ENCODE data around the gene ADAMTSL3.

Gene ADAMTSL3

DNA sequence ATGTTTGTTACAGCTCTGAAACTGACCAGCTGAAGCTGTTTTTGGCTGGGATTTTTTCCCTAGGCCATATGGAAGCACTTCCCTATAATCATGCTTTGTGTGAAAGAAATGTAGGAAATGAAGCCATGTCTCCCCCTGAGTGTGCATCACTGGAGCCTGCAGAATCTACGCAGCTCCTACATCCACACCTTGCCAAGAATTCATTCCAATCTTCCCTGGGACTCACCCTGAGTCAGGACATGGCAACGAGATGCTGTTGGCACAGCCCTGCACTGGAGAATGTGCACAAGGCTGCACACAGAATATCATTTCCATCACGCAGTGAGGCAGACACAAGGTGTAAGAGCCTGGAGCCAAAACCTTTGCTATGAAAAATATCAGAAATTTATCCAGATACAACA, 189.5 kb downstream of the ADAMTSL3 start:
- Histone ChIP-seq H3K4me1 (ENCODE audit: control insufficient read depth in 1 of 2, insufficient read depth in 2 of 2, low read length in 2 of 2) (peaks cover 0 to 21% of the 10 kb centered on the region in 2 donors), H3K27me3 (ENCODE audit: low read depth, low read length) (no peaks in the 10 kb centered on the region), H3K4me3 (ENCODE audit: low read depth in 1 of 2, low read length in 2 of 2) (no peak overlapping the region), H3K9me3 (ENCODE audit: control insufficient read depth in 1 of 2, low read length in 2 of 2) (no peaks in the 10 kb centered on the region), H3K27ac (ENCODE audit: low read length) (peak overlapping the region; percentile 21), H3K36me3 (ENCODE audit: control insufficient read depth in 1 of 2, insufficient read depth in 2 of 2, low read length in 2 of 2) (no peaks in the 10 kb centered on the region)

DNA sequence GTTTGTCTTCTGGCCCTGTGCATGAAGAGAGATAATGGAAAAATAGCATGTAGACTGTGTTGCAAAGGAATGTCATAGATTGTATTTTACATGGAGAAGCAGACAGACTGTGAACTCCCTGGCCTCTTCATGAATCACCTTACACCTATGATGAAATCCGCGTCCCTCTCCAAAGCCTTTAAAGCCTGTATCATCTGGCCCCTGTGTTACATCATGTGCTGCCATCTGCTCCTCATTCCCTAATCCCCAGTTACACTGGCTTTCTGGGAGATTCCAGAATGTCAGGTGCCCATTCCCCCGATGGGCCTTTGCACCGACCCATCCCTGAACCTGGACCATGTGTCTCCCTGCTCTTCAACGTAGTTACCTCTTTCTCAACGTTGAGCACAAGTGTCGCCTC, 190.8 kb downstream of the ADAMTSL3 start:
- Histone ChIP-seq H3K4me1 (ENCODE audit: control insufficient read depth in 1 of 2, insufficient read depth in 2 of 2, low read length in 2 of 2) (peaks cover 0 to 21% of the 10 kb centered on the region in 2 donors), H3K27ac (ENCODE audit: low read length) (peak overlapping the region; percentile 19), H3K27me3 (ENCODE audit: low read depth, low read length) (no peaks in the 10 kb centered on the region), H3K36me3 (ENCODE audit: control insufficient read depth in 1 of 2, insufficient read depth in 2 of 2, low read length in 2 of 2) (no peaks in the 10 kb centered on the region), H3K4me3 (ENCODE audit: low read depth in 1 of 2, low read length in 2 of 2) (no peak overlapping the region), H3K9me3 (ENCODE audit: control insufficient read depth in 1 of 2, low read length in 2 of 2) (no peaks in the 10 kb centered on the region)

DNA sequence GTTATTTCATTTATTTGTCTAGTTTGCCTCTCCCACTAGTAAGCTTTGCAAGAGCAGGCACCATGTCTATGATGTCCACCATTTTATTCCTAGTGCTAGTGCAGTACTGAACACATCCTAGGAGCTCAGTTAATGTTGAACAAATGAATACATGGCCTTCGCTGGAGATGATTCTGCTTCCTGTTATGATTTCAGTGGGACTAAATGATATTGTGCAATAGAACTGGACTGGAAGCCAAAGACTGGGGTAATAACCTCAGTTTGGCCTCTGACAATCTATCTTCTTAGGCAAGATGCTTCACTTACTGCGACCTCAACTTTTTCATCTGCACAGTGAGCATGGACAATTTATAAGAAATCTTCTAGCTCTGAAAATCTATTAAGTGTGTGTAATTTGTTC, 191.3 kb downstream of the ADAMTSL3 start:
- Histone ChIP-seq H3K27ac (ENCODE audit: low read length) (peak overlapping the region; percentile 19), H3K36me3 (ENCODE audit: control insufficient read depth in 1 of 2, insufficient read depth in 2 of 2, low read length in 2 of 2) (no peaks in the 10 kb centered on the region)

DNA sequence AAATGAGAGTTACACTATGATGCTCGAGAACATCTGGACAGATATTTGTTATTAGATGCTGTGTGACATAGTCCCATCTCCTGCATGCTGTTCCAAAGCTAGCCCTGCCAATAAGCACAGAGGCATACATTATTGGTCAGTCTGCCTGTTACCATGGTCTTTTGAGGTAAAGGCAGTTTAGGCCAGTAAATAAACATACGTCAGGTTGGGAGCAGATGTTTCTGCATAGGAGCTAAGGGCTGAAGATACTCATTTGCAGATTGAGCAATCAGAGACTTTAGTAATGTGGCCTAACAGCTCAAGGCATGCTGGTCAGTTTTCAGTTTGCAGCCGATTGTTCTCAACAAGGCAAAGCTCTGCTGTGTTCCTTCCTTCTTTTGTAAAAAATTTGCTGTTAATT, 192.9 kb downstream of the ADAMTSL3 start:
- H3K27ac ChIP-seq (ENCODE audit: low read length) = peak overlapping the region; percentile 8
- H3K27me3 ChIP-seq (ENCODE audit: low read depth, low read length) = no peaks in the 10 kb centered on the region
- H3K4me3 ChIP-seq (ENCODE audit: low read depth in 1 of 2, low read length in 2 of 2) = no peak overlapping the region
- peaks cover 0 to 21% of the 10 kb centered on the region in 2 donors for H3K4me1 ChIP-seq (ENCODE audit: control insufficient read depth in 1 of 2, insufficient read depth in 2 of 2, low read length in 2 of 2)
- no peaks in the 10 kb centered on the region for H3K9me3 ChIP-seq (ENCODE audit: control insufficient read depth in 1 of 2, low read length in 2 of 2)
- no peaks in the 10 kb centered on the region for H3K36me3 ChIP-seq (ENCODE audit: control insufficient read depth in 1 of 2, insufficient read depth in 2 of 2, low read length in 2 of 2)

More for the DNA sequence above, 191.3 kb downstream of the ADAMTSL3 start:
- H3K27me3 ChIP-seq (ENCODE audit: low read depth, low read length) = no peaks in the 10 kb centered on the region
- H3K4me1 ChIP-seq (ENCODE audit: control insufficient read depth in 1 of 2, insufficient read depth in 2 of 2, low read length in 2 of 2) = peaks cover 0 to 21% of the 10 kb centered on the region in 2 donors
- H3K9me3 ChIP-seq (ENCODE audit: control insufficient read depth in 1 of 2, low read length in 2 of 2) = no peaks in the 10 kb centered on the region
- no peak overlapping the region for H3K4me3 ChIP-seq (ENCODE audit: low read depth in 1 of 2, low read length in 2 of 2)

DNA sequence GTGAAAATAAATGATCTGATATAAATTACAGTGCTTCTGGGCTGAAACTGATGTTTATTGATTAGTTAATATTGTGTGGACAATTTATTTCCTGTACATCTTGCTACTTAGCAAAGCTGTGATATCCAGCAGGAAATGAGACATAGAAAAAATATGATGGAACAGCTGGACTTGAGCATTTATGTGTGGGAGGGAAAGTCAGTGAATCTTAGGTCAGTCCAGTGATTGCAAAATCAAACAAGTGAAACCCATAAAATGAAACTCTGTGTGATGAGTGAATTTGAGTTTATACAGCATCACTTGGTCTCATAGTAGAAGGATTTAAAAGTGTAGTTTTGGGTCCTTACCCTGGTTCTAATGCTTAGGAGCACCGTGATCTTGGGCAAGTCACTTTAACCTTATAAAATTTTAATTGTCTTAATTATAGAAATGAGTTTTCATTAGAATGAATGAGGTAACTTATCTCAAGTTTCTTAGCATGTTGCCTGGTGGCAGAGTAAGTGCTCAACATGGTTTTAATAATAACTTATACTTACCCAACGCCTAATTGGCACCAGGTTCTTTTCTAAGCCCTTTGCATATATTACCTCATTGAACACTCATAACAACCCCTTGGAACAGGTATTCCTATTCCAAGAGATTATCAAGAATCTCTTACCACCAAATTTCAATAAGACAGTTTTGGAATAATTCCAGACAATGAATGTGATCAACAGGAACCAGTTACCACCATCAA, 194.6 kb downstream of the ADAMTSL3 start:
- H3K27ac ChIP-seq (ENCODE audit: low read length) = peak overlapping the region; percentile 49
- peaks cover 0 to 15% of the 10 kb centered on the region in 2 donors for H3K4me1 ChIP-seq (ENCODE audit: control insufficient read depth in 1 of 2, insufficient read depth in 2 of 2, low read length in 2 of 2)
- no peaks in the 10 kb centered on the region for H3K9me3 ChIP-seq (ENCODE audit: control insufficient read depth in 1 of 2, low read length in 2 of 2)
- no peaks in the 10 kb centered on the region for H3K36me3 ChIP-seq (ENCODE audit: control insufficient read depth in 1 of 2, insufficient read depth in 2 of 2, low read length in 2 of 2)
- H3K27me3 ChIP-seq (ENCODE audit: low read depth, low read length) = no peaks in the 10 kb centered on the region
- no peak overlapping the region for H3K4me3 ChIP-seq (ENCODE audit: low read depth in 1 of 2, low read length in 2 of 2)

DNA sequence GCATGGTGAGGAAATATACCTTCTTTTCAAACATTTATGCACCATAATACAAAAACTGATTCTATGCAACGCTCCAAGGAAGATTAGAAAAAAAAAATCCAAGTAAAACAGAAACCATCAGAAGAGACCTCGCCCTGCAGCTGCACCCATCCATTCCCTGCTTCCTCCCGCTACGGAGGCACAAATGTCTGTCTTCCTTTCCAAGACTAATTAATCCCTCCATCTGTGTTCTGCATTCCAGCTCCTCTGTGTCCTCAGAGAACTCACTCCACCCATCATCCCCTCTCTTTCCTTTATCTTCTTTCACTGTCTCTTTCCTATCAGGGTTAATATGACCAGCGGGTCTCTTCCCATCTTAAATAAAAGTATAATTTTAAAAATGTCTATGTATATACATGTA, 196.1 kb downstream of the ADAMTSL3 start:
- H3K36me3 ChIP-seq (ENCODE audit: control insufficient read depth in 1 of 2, insufficient read depth in 2 of 2, low read length in 2 of 2) = no peaks in the 10 kb centered on the region
- H3K27me3 ChIP-seq (ENCODE audit: low read depth, low read length) = no peaks in the 10 kb centered on the region
- no peaks in the 10 kb centered on the region for H3K9me3 ChIP-seq (ENCODE audit: control insufficient read depth in 1 of 2, low read length in 2 of 2)
- H3K4me1 ChIP-seq (ENCODE audit: control insufficient read depth in 1 of 2, insufficient read depth in 2 of 2, low read length in 2 of 2) = peaks cover 0 to 12% of the 10 kb centered on the region in 2 donors
- H3K27ac ChIP-seq (ENCODE audit: low read length) = no peak overlapping the region
- no peak overlapping the region for H3K4me3 ChIP-seq (ENCODE audit: low read depth in 1 of 2, low read length in 2 of 2)

DNA sequence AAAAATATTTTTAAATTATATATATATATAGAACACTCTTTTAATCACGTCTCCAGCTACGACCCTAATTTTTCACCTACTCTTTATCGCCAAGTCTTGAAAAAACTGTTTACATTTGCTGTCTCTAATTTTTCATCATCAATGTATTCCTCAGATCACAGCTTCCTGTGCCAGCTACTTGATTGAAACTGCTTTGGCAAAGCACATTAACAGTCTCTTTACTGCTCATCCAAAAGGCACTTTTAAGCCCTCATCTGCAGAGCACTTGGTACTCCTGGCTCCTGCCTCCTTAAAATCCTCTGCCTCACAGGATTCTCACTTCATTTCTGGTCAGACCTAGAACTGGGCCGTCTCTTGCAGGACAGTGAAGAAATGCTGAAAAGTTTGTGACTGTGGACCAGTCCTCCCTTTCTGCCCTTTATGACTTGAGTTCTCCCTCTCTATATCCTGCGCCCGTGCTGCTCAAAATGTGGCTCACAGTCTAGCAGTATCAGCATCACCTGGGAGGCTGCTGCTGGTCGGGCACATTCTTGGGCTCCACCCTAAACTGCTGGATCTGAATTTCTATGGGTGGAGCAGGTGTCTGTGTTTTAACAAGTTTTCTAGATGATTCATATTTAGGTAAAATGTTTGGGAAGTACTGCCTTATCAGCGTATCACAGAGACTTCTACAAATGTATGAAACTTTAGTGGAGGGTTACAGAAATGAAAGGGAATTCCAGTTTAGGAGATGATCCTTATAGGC, 196.8 kb downstream of the ADAMTSL3 start:
- no peak overlapping the region for H3K27ac ChIP-seq (ENCODE audit: low read length)
- H3K4me1 ChIP-seq (ENCODE audit: control insufficient read depth in 1 of 2, insufficient read depth in 2 of 2, low read length in 2 of 2) = peaks cover 0 to 19% of the 10 kb centered on the region in 2 donors
- H3K4me3 ChIP-seq (ENCODE audit: low read depth in 1 of 2, low read length in 2 of 2) = no peak overlapping the region

DNA sequence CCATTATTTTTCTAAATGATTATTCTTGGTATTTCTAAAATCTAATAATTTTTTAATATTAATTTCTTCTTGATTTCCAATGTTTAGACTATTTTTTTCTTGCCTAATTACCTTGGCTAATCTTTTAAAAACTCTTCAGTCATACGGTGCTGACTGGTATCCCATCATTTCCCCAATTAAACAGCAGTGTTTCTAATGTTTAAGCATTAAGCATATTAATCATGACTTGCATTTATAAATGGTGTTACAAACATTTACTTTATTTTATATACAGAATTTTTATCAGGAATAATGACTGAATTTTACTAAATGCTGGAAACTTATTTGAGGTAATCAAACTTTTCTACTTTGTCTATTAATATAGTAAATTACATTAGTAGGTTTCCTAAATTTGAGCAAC, 199.3 kb downstream of the ADAMTSL3 start:
- Histone ChIP-seq H3K36me3 (ENCODE audit: control insufficient read depth in 1 of 2, insufficient read depth in 2 of 2, low read length in 2 of 2) (no peaks in the 10 kb centered on the region), H3K4me1 (ENCODE audit: control insufficient read depth in 1 of 2, insufficient read depth in 2 of 2, low read length in 2 of 2) (peaks cover 0 to 24% of the 10 kb centered on the region in 2 donors), H3K4me3 (ENCODE audit: low read depth in 1 of 2, low read length in 2 of 2) (no peak overlapping the region), H3K27ac (ENCODE audit: low read length) (no peak overlapping the region), H3K27me3 (ENCODE audit: low read depth, low read length) (no peaks in the 10 kb centered on the region), H3K9me3 (ENCODE audit: control insufficient read depth in 1 of 2, low read length in 2 of 2) (no peaks in the 10 kb centered on the region)

More for the DNA sequence above, 196.8 kb downstream of the ADAMTSL3 start:
- Histone ChIP-seq H3K27me3 (ENCODE audit: low read depth, low read length) (no peaks in the 10 kb centered on the region), H3K36me3 (ENCODE audit: control insufficient read depth in 1 of 2, insufficient read depth in 2 of 2, low read length in 2 of 2) (no peaks in the 10 kb centered on the region), H3K9me3 (ENCODE audit: control insufficient read depth in 1 of 2, low read length in 2 of 2) (no peaks in the 10 kb centered on the region)

DNA sequence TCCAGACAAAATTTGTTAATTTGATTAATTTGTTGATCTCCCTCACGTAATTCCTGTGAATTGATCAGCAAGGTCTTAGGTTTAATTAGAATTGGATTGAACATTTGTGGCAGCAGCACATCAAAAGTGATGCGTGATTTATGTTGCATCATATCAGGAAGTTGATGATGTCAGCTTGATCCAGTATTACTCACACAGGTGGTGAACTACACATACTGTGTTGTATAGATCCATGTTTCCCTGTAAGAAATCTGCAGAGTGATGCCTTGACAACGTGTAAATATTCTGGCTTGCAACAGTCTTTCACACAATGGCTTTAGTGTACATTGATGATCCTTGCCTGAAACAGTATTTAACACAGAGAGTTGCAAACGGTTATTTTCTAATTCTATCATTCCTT, 200.4 kb downstream of the ADAMTSL3 start:
- no peaks in the 10 kb centered on the region for H3K9me3 ChIP-seq (ENCODE audit: control insufficient read depth in 1 of 2, low read length in 2 of 2)
- H3K4me3 ChIP-seq (ENCODE audit: low read depth in 1 of 2, low read length in 2 of 2) = no peak overlapping the region
- no peak overlapping the region for H3K27ac ChIP-seq (ENCODE audit: low read length)
- peaks cover 0 to 34% of the 10 kb centered on the region in 2 donors for H3K4me1 ChIP-seq (ENCODE audit: control insufficient read depth in 1 of 2, insufficient read depth in 2 of 2, low read length in 2 of 2)
- no peaks in the 10 kb centered on the region for H3K27me3 ChIP-seq (ENCODE audit: low read depth, low read length)
- no peaks in the 10 kb centered on the region for H3K36me3 ChIP-seq (ENCODE audit: control insufficient read depth in 1 of 2, insufficient read depth in 2 of 2, low read length in 2 of 2)

DNA sequence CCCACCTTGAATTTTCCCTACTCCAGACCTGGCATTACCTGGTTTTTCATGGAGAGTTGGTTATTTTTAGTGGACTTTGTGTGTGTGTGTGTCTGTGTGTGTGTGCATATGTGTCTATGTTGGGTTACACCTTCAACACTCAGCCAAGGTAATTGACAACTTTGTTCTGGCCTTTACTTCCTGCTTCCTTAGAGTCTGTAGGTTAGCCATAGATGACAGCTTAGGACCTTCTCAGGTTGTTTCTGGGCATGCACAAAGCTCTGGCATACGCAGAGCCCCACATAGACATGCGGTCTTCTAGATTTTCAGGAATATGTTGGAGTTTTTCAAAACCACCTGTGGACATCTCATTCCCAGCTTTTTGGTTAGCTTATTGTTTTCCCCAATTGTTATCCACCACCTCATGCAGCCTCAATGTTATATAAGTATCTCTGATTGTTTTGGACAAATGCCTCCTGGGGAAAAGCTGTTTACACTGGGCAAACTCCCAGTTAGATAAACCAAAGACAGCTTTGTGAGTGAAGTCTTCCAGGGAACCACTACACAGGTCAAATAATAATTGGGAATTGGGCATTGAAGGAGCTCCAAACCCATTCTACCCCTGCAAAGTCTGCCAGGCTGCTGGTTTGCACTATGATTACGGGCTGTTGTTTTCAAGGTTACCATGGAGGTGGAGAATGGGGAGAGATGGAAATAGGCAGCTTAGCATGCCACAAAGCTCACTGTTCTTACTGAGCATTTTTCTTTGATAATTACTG, 201.2 kb downstream of the ADAMTSL3 start:
- H3K4me3 ChIP-seq (ENCODE audit: low read depth in 1 of 2, low read length in 2 of 2) = no peak overlapping the region

DNA sequence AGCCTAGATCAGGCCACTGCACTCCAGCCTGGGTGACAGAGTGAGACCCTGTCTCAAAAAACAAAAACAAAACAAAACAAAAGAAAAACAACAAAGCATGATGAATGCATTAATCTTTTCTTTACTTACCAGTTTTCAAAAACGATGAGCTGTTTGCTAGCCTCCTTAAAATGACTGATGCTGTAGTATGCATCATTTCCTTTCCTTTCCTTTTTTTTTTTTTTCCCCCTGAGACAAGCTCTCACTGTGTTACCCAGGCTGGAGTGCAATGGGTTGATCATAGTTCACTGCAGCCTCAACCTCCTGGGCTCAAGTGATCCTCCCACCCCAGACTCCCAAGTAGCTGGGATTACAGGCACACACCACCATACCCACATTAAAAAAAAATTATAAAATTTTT, 202.0 kb downstream of the ADAMTSL3 start:
- H3K4me1 ChIP-seq (ENCODE audit: control insufficient read depth in 1 of 2, insufficient read depth in 2 of 2, low read length in 2 of 2) = peaks cover 0 to 35% of the 10 kb centered on the region in 2 donors

More for the DNA sequence above, 201.2 kb downstream of the ADAMTSL3 start:
- H3K27ac ChIP-seq (ENCODE audit: low read length) = no peak overlapping the region
- peaks cover 0 to 35% of the 10 kb centered on the region in 2 donors for H3K4me1 ChIP-seq (ENCODE audit: control insufficient read depth in 1 of 2, insufficient read depth in 2 of 2, low read length in 2 of 2)
- H3K27me3 ChIP-seq (ENCODE audit: low read depth, low read length) = no peaks in the 10 kb centered on the region
- H3K36me3 ChIP-seq (ENCODE audit: control insufficient read depth in 1 of 2, insufficient read depth in 2 of 2, low read length in 2 of 2) = no peaks in the 10 kb centered on the region
- H3K9me3 ChIP-seq (ENCODE audit: control insufficient read depth in 1 of 2, low read length in 2 of 2) = no peaks in the 10 kb centered on the region

More for the DNA sequence above, 202.0 kb downstream of the ADAMTSL3 start:
- Histone ChIP-seq H3K27me3 (ENCODE audit: low read depth, low read length) (no peaks in the 10 kb centered on the region), H3K9me3 (ENCODE audit: control insufficient read depth in 1 of 2, low read length in 2 of 2) (no peaks in the 10 kb centered on the region), H3K4me3 (ENCODE audit: low read depth in 1 of 2, low read length in 2 of 2) (no peak overlapping the region), H3K36me3 (ENCODE audit: control insufficient read depth in 1 of 2, insufficient read depth in 2 of 2, low read length in 2 of 2) (no peaks in the 10 kb centered on the region), H3K27ac (ENCODE audit: low read length) (no peak overlapping the region)

All from muscle layer of duodenum (tissue), 2 donors.